Left renal pelvis (tissue), 4 donors: ENCODE data around the gene CRYBA4. TPM values are rescaled to one million over a fixed set of nuclear protein-coding genes. Genes with fewer than 3 reads are reported as not detected.

Source experiments
- DNase-seq, 4 donors: peaks; one replicate each; pipeline ENCODE4 v3.0.0-alpha.2; 2013; ENCODE audit warnings: low read depth in 4 of 4, low spot score in 3 of 4
- polyA plus RNA-seq, 4 donors: library from polyadenylated mRNA; unstranded; fragments of 120-200 nt; gene quantifications; one replicate each; pipeline ENCODE4 v1.2.1, GENCODE V29; 2013; ENCODE audit not compliant: insufficient read length in 4 of 4

CRYBA4 gene
- not detected for polyA plus RNA-seq

DNA sequence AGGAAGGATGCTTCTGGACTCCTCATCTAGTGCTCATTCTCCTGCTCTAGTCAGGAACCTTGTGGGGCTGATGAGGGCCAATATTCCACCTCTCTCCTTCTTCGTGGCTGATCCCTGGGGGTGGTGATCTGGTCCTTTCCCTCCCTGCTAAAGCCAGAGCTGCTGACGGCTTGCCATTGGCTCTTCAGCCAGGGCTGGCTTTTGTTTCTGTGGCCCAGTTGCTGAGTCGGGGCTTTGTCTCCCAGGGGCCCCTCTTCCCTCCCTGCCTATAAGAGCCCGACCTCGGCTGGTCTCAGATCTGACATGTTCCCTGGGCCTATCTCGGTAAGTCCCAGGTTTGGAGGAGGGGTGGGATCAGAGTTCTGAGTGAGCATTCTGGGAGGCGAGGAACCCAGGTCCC, at the start of gene CRYBA4:
Gene CRYBA4, plus strand, starts transcription at position 301 of the 400 bp plus-strand sequence. CDS start 634 bp downstream, outside the sequence.
- DNase-seq, result no peak

DNA sequence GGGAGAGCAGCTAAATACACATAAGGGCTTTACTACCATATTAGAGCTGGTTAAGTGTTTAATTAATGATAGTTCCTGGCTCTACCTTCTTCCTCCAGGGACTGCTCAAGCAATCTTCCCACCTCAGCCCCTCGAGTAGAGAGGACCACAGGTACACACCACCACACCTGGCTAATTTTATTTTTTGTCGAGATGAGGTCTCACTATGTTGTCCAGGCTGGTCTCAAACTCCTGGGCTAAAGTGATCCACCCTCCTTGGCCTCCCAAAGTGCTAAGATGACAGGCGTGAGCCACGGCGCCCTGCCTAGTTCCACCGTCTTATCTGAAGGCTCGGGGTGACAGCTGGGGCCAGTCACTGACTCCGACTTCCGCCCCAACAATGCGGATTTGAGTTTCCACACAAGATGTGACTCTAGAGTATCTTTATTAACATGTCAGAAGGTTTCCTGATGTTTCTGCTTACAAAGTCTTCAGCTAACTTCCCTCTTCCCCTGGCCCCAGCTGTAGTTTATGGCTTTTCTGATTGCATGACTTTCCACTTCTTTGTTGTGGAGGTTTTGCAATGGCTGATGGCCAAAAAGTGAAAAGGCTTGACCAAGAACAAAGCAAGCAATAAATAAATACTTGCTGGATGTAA, 48.6 kb upstream of the CRYBA4 start:
- peak; percentile 49 to 80 (median 70) for DNase-seq

GRCh38 chr22:26574001-26574723, 47.6 kb upstream of the CRYBA4 start:
- no peak for DNase-seq

DNA sequence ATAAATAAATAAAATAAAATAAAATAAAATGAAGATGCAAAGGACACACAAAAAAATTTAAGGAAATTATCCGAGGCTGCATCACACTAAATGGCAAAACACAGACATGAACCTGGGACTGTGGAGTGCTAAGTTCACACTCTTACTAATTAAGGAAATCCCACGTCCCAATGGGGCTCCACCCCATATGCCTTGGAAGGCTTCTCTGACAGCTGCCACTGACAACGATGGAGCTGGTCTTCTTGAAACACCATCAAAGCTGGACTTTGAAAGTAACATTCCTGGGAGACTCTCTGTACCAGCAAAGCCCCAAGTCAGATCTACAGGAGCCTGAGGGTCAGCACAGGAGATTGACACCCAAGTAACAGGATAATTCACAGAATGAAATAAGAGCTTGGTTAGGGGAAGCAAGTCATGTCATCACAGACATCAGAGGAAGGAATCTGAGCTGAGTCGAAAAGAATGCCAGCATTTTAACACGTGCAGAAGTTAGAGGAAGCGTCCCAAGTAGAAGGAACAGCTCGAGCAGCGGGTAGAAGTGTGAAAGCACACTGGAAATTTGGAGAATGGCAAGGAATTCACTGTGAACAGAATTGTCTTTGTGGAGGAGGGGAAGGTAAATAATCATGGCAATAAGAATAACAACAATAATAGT, 45.6 kb upstream of the CRYBA4 start:
- no peak for DNase-seq

DNA sequence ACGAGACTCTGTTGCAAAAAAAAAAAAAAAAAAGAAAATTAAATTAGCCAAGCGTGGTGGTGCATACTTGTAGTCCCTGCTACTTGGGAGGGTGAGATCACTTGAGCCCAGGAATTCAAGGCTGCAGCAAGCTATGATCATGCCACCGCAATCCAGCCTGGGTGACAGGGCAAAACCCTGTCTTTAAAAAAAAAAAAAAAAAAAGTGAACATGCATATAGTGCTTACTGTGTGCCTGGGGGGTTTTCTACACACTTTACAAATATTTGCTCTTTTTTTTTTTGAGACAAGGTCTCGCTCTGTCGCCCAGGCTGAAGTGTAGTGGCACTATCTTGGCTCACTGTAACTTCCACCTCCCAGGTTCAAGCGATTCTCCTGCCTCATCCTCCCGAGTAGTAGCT, 44.7 kb upstream of the CRYBA4 start:
- no peak for DNase-seq

DNA sequence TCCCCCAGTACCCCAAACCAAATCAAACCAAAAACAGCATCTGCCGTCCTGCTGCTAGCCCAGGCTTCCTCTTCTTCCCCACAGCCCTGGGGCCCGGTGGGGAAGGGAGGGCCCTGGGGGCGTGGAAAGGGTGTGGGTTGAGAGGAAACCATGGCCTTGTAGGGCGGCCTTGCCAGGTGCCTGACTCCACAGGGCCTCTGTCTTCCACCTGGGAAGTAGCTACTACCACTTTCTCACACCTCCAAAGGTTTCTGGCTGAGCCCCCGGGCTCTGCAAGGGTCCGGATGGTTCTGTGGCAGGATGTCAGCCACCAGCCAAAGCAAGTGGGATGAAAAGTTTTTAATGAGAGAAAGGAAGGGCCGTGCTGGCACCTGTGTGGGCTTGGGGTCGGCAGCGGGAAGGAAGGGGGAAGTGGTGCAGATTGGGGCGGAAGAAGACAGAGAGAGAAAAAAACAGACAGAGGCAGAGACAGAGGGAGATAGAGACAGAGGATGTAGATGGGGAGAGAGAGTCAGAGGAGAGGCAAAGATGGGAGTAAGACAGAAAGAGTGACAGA, 42.4 kb upstream of the CRYBA4 start:
- DNase-seq, result no peak

GRCh38 chr22:26580240-26580962, 41.4 kb upstream of the CRYBA4 start:
- DNase-seq, result no peak

GRCh38 chr22:26581026-26581425, 40.7 kb upstream of the CRYBA4 start:
- DNase-seq, result no peak

DNA sequence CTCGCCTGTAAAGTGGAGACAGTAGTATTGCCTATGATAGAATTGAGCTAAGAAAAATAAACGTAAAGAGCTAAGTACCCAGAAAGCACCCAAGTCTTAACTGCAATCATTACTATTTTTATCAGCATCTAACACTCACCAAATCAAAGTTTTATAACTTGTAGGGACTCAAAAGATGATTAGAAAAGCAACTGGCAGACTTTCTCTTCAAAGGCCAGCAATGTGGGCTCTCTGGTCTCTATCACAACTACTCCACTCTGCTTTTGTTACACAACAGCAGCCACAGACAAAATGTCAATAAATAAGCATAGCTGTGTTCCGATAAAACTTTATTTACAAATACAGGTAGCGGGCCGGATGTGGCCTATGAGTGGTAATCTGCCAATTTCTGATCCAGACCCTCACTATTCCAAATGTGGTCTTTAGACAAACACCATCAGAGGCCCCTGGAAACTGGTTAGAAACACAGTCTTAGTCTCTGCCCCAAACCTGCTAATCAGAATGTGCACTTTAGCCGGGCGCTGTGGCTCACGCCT, 40.1 kb upstream of the CRYBA4 start:
- no peak for DNase-seq

- no peak for DNase-seq
Measured at GRCh38 chr22:26584010-26584409, 37.8 kb upstream of the CRYBA4 start.

DNA sequence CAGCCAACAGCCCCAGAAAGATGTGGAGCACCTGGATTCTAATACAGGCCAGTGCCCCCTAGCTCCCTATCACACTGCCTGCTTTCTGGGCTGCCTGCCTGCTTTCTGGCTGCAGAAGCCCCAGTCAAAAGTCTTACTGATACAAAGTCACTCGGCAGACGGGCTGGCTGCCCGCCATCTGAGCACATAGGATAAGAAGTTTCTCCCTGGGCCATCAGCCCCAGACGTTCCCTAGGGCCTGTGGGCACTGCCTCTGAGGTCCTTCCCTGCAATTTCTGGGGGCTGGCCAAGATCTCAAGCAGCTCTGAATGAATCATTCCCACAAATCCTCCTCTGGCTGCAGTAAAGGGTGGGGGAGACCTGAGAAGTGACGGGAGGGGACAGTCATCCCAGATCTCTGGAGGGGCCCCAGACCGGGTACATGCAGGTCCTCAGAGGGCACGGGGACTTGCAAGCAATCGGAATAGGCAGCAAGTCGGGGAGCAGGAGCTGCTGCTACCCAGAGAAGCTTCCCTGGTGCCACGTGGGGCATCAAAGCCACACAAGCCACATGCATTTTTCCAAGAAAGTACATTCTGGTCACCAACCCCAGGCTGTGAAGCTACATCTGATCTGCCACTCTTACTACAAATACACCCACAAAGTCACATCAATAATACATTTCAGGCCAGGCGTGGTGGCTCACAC, 36.5 kb upstream of the CRYBA4 start:
- no peak for DNase-seq

GRCh38 chr22:26586556-26587325, 35.0 kb upstream of the CRYBA4 start:
- no peak for DNase-seq

- no peak for DNase-seq
Measured at GRCh38 chr22:26587991-26588613, 33.7 kb upstream of the CRYBA4 start.

- DNase-seq, result no peak
Measured at GRCh38 chr22:26588729-26589366, 32.9 kb upstream of the CRYBA4 start.

GRCh38 chr22:26589367-26589844, 32.4 kb upstream of the CRYBA4 start:
- no peak for DNase-seq

- peak in 3 of 4 donors; percentile 66 to 67 (median 66) for DNase-seq
Measured at GRCh38 chr22:26589845-26590736, 31.7 kb upstream of the CRYBA4 start, which contains the start of gene TPST2. Gene TPST2, minus strand, starts transcription at chr22:26590132. Its CDS starts 48,502 bp downstream, at chr22:26541630.

DNA sequence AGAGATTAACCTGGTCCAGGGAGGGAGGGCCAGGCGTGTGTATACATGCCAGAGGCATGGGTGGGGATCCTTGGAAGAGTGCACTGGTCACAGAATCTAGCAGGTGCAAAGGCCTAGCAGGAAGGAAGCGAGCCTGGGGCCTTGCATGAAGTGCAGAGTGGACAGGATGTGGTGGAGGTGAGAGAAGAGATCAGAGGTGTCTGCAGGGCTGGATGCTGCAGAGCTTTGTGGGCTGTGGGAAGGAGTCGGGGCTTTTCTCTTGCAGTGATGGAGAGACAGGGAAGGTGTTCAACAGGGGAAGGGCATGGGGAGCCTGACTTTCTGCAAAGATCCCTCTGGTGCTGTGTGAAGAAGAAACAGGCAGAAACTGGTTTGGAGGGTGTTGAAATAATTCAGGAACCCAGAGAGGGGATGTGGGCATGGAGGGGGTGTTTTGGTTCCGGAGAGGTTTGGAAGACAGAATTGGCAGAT, 29.3 kb upstream of the CRYBA4 start:
- no peak for DNase-seq
